ENCODE results near the gene FAM20A.

- TF ChIP-seq YY1 (IDR thresholded peaks at IDR 0.05; ENCODE audit: insufficient read depth, insufficient read length) (no peak), ZNF274 (IDR thresholded peaks at IDR 0.05; ENCODE audit: low read depth, low read length) (no peak), SUZ12 (IDR thresholded peaks at IDR 0.05; ENCODE audit: extremely low read depth, insufficient read depth, insufficient read length) (no peak)
Measured at GRCh38 chr17:68499587-68499986, 101.6 kb downstream of the FAM20A start.

Data from NT2/D1 (cell line).